ENCODE data around the gene NEUROG2.
"Not testable (repeated sequence)": the region's sequence is repeated elsewhere in the genome, so short reads cannot be mapped to it uniquely, and the experiment has no call there.

NEUROG2 gene

DNA sequence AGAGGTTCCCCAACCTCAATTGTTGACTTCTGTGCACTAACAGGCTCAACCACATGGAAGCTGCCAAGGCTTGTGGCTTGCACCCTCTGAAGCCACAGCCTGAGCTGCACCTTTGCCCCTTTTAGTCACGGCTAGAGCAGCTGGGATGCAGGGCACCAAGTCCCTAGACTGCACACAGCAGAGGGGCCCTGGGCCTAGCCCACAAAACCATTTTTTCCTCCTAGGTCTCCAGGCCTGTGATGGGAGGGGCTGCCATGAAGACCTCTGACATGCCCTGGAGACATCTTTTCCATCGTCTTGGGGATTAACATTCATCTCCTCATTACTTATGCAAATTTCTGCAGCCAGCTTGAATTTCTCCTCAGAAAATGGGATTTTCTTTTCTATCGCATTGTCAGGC is 25.2 kb downstream of the NEUROG2 start:
- H3K4me1 ChIP-seq (ENCODE audit: control insufficient read depth, insufficient read depth, low read length); H3K27ac ChIP-seq (ENCODE audit: insufficient read depth, low read depth, low read length, poor library complexity, severe bottlenecking); H3K4me3 ChIP-seq (ENCODE audit: insufficient read depth, low read depth, low read length); H3K9me3 ChIP-seq (ENCODE audit: control insufficient read depth, low read length); H3K36me3 ChIP-seq (ENCODE audit: control insufficient read depth, insufficient read depth, low read length); H3K27me3 ChIP-seq (ENCODE audit: control insufficient read depth, insufficient read depth, low read length, poor library complexity, severe bottlenecking): not testable (repeated sequence)
- WGBS, 2 experiments, result 90 to 91% methylated on average over 3 of the region's 3 CpGs

DNA sequence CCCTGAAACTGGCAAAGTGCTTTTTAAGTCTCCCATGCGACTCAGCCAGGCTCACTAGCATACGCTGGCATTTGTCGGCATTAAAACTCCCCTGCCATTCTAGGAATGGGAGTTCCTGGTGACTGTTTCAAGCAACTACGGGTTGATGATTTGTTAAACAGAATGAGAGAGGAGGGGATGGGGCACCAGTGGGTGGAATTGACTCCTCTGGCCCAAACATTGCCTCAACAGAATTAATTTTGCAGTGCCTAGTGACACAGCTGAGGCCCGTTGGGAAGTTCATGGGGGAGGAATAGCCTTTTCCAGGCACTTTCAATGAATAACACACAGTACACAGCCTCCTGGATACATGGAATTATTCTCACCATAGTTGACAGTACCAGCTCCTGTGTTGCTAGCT is 30.1 kb downstream of the NEUROG2 start:
- WGBS, 2 experiments, result 82 to 84% methylated on average over 5 of the region's 5 CpGs
- no peaks in the 10 kb centered on the region for H3K4me1 ChIP-seq (ENCODE audit: control insufficient read depth, insufficient read depth, low read length)
- peaks cover 6% of the 10 kb centered on the region for H3K9me3 ChIP-seq (ENCODE audit: control insufficient read depth, low read length)
- H3K36me3 ChIP-seq (ENCODE audit: control insufficient read depth, insufficient read depth, low read length), result no peaks in the 10 kb centered on the region
- no peak overlapping the region for H3K27ac ChIP-seq (ENCODE audit: insufficient read depth, low read depth, low read length, poor library complexity, severe bottlenecking)
- no peak overlapping the region for H3K4me3 ChIP-seq (ENCODE audit: insufficient read depth, low read depth, low read length)
- H3K27me3 ChIP-seq (ENCODE audit: control insufficient read depth, insufficient read depth, low read length, poor library complexity, severe bottlenecking), result no peaks in the 10 kb centered on the region

DNA sequence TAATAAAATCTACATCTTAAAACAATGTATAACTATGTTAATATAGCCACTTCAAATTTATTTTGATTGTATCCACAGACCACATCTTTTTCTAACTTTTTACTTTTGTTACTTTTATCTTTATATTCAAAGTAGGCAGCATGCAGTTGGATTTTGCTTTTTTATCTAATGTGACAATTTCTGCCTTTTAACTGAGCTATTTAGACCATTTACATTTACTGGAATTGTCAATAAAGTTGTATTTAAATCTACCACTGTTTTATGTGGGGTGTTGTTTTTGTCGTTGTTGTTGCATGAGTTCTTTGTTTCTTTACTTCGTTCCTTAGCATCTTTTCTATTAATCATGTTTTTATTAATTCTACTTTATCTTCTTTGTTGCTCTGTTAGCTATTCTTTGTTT is 42.0 kb downstream of the NEUROG2 start:
- no peaks in the 10 kb centered on the region for H3K9me3 ChIP-seq (ENCODE audit: control insufficient read depth, low read length)
- WGBS, 2 experiments, result no CpG with 5 or more reads among the region's 2 CpGs
- no peaks in the 10 kb centered on the region for H3K4me1 ChIP-seq (ENCODE audit: control insufficient read depth, insufficient read depth, low read length)
- no peak overlapping the region for H3K4me3 ChIP-seq (ENCODE audit: insufficient read depth, low read depth, low read length)
- H3K27me3 ChIP-seq (ENCODE audit: control insufficient read depth, insufficient read depth, low read length, poor library complexity, severe bottlenecking), result no peaks in the 10 kb centered on the region
- no peaks in the 10 kb centered on the region for H3K36me3 ChIP-seq (ENCODE audit: control insufficient read depth, insufficient read depth, low read length)
- H3K27ac ChIP-seq (ENCODE audit: insufficient read depth, low read depth, low read length, poor library complexity, severe bottlenecking), result no peak overlapping the region

DNA sequence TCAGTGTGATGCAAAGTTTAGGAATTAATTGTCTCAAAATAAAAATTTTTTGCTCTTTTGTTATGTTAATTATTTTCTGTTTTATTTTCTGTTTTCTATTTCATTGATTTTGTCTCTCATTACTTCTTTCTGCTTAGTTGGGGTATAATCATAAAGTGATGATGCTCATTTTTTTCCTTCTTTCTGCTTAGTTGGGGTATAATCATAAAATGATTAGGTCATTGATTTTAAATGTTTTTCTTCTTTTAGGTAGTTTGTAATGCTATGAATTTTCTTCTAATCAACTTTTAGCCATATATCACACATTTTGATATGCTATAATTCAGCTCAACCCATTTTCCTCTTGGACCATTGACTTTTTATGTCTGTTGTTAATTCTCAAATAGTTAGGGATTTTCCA is 43.7 kb downstream of the NEUROG2 start:
- H3K4me1 ChIP-seq (ENCODE audit: control insufficient read depth, insufficient read depth, low read length), result no peaks in the 10 kb centered on the region
- H3K27ac ChIP-seq (ENCODE audit: insufficient read depth, low read depth, low read length, poor library complexity, severe bottlenecking), result no peak overlapping the region
- no peaks in the 10 kb centered on the region for H3K36me3 ChIP-seq (ENCODE audit: control insufficient read depth, insufficient read depth, low read length)
- H3K27me3 ChIP-seq (ENCODE audit: control insufficient read depth, insufficient read depth, low read length, poor library complexity, severe bottlenecking), result no peaks in the 10 kb centered on the region
- H3K9me3 ChIP-seq (ENCODE audit: control insufficient read depth, low read length), result no peaks in the 10 kb centered on the region
- no peak overlapping the region for H3K4me3 ChIP-seq (ENCODE audit: insufficient read depth, low read depth, low read length)

Measured in ectodermal cell (in vitro differentiated cells).